B cell (primary cell): ENCODE data around the gene RNF213. TPM values are rescaled to one million over a fixed set of nuclear protein-coding genes. Genes with fewer than 3 reads are reported as not detected.

ENCODE experiments used
- ATAC-seq: fragments of 200-7000 bp; cut with Tn5 transposase; one replicate; pipeline ENCODE4 v1.10.0; 2021; ENCODE audit warnings: low read depth, mild to moderate bottlenecking, moderate number of reproducible peaks, moderate library complexity
- CTCF ChIA-PET: fragments of 350-600 bp; sonication (Branson Sonifier 250); formaldehyde crosslinking; loops from one replicate; lab custom pipeline; 2021; ENCODE audit warnings: antibody characterized with exemption, inconsistent platforms; lab: Charles Lee
- POLR2A ChIA-PET: fragments of 350-600 bp; sonication (Branson Sonifier 250); formaldehyde crosslinking; loops from one replicate; lab custom pipeline; 2021; ENCODE audit warnings: antibody characterized with exemption; lab: Charles Lee
- DNase-seq: peaks from one replicate; pipeline ENCODE4 v3.0.0; 2013
- H2AFZ ChIP-seq: 2 replicates; pipeline ENCODE4 v1.6.1; 2012; ENCODE audit warnings: mild to moderate bottlenecking, low read depth, low read length; ENCODE audit not compliant: insufficient read depth, poor library complexity, severe bottlenecking
- H3K27ac ChIP-seq, 2 donors: 1 replicate in 1 of 2; 2 replicates in 1 of 2; pipeline ENCODE4 v1.5.1; 2012 to 2013; ENCODE audit warnings: low read length in 2 of 2, mild to moderate bottlenecking in 2 of 2, moderate library complexity in 1 of 2
- H3K27me3 ChIP-seq, 4 experiments: fragments of 200-600 bp in 1 of 4; sonication (generic) in 1 of 4; replicated peaks in 1 of 4; 1 replicate in 2 of 4; 2 replicates in 2 of 4; pipeline versions ENCODE4 v1.6.1 to v1.7.0; 2013 to 2016; ENCODE audit warnings: low read length in 3 of 4, mild to moderate bottlenecking in 2 of 4, mixed read lengths in 1 of 4, moderate library complexity in 1 of 4; ENCODE audit not compliant: insufficient read depth in 4 of 4, control insufficient read depth in 3 of 4; ENCODE audit errors: control extremely low read depth in 1 of 4
- H3K36me3 ChIP-seq, 2 experiments: replicated peaks in 1 of 2; 1 replicate in 1 of 2; 2 replicates in 1 of 2; pipeline versions ENCODE4 v1.6.1 to v1.7.1; 2013; ENCODE audit warnings: low read length in 1 of 2; ENCODE audit not compliant: insufficient read depth in 2 of 2, control insufficient read depth in 1 of 2; ENCODE audit errors: control extremely low read depth in 1 of 2, extremely low read depth in 1 of 2
- H3K4me1 ChIP-seq, 2 donors: fragments of 200-600 bp in 1 of 2; sonication (generic) in 1 of 2; 1 replicate in 1 of 2; 2 replicates in 1 of 2; pipeline versions ENCODE4 v1.5.1 to v1.6.1; 2013 to 2017; ENCODE audit warnings: low read length in 2 of 2; ENCODE audit not compliant: control insufficient read depth in 2 of 2, insufficient read depth in 2 of 2
- H3K4me2 ChIP-seq: replicated peaks from 2 replicates; pipeline ENCODE3; 2012; ENCODE audit warnings: mild to moderate bottlenecking, low read depth, low read length; ENCODE audit not compliant: poor library complexity, severe bottlenecking
- H3K4me3 ChIP-seq, 5 experiments: fragments of 200-600 bp in 1 of 5; sonication (generic) in 1 of 5; 1 replicate in 3 of 5; 2 replicates in 2 of 5; pipeline versions ENCODE4 v1.5.1 to v1.7.0; 2011 to 2016; ENCODE audit warnings: low read length in 4 of 5, mild to moderate bottlenecking in 4 of 5, low read depth in 2 of 5, control low read depth in 1 of 5, moderate library complexity in 1 of 5; ENCODE audit not compliant: insufficient read depth in 1 of 5; ENCODE audit errors: control extremely low read depth in 1 of 5, extremely low read depth in 1 of 5
- H3K79me2 ChIP-seq: fragments of 200-600 bp; sonication (generic); one replicate; pipeline ENCODE4 v1.6.0; 2016; ENCODE audit warnings: low read length; ENCODE audit not compliant: control insufficient read depth, insufficient read depth
- H3K9ac ChIP-seq: fragments of 200-600 bp; sonication (generic); 2 replicates; pipeline ENCODE4 v1.6.1; 2017; ENCODE audit warnings: mild to moderate bottlenecking, low read length, moderate library complexity
- H3K9me3 ChIP-seq, 3 donors: one replicate each; pipeline versions ENCODE4 v1.6.1 to v1.7.1; 2013; ENCODE audit warnings: low read length in 2 of 3; ENCODE audit not compliant: control insufficient read depth in 2 of 3, insufficient read depth in 1 of 3; ENCODE audit errors: control extremely low read depth in 1 of 3
- H4K20me1 ChIP-seq: 2 replicates; pipeline ENCODE4 v1.6.0; 2012; ENCODE audit warnings: mild to moderate bottlenecking, low read length; ENCODE audit not compliant: insufficient read depth, control insufficient read depth, poor library complexity, severe bottlenecking
- H3K27ac Mint-ChIP-seq: one replicate; pipeline ENCODE4 v1.8.0; 2021; ENCODE audit warnings: mixed read lengths
- H3K27me3 Mint-ChIP-seq: one replicate; pipeline ENCODE4 v1.8.0; 2021; ENCODE audit warnings: mixed read lengths
- H3K4me1 Mint-ChIP-seq: one replicate; pipeline ENCODE4 v1.8.0; 2021; ENCODE audit warnings: mixed read lengths
- H3K4me3 Mint-ChIP-seq: one replicate; pipeline ENCODE4 v1.8.0; 2021; ENCODE audit warnings: mixed read lengths
- H3K9me3 Mint-ChIP-seq: one replicate; pipeline ENCODE4 v1.8.0; 2022; ENCODE audit warnings: mixed read lengths; ENCODE audit not compliant: insufficient read depth
- CTCF ChIP-seq: fragments of 200-600 bp; IDR thresholded peaks from one replicate; pipeline ENCODE4 v1.8.0; 2022; ENCODE audit warnings: antibody characterized with exemption, mild to moderate bottlenecking
- EZH2 ChIP-seq: IDR thresholded peaks from 2 replicates; pipeline ENCODE4 v1.6.1; 2012; ENCODE audit warnings: borderline replicate concordance, low read depth, mild to moderate bottlenecking, moderate library complexity, low read length; ENCODE audit not compliant: insufficient read depth, poor library complexity, severe bottlenecking
- whole genome bisulfite sequencing: methylation state at CpG from one replicate; pipeline ENCODE4 v1.1.5; 2013; ENCODE audit warnings: missing lambda C conversion rate; ENCODE audit not compliant: insufficient coverage; 5-methylcytosine and 5-hydroxymethylcytosine counted together
- intact Hi-C: fragments of 100-400 bp; cut with micrococcal nuclease; formaldehyde crosslinking; loops from one replicate; pipeline ENCODE4 v1.10.0; 2022
- polyA plus RNA-seq: library from polyadenylated mRNA; depleted of rRNA; stranded (reverse); fragments of >200 nt; gene quantifications from 2 replicates; pipeline ENCODE4 v1.2.3, GENCODE V29; 2012
- total RNA-seq, 2 donors: library from RNA; stranded (reverse); fragments of 120-200 nt in 1 of 2; gene quantifications; 1 replicate in 1 of 2; 2 replicates in 1 of 2; pipeline versions ENCODE4 v1.2.3 to v1.2.4, GENCODE V29; 2013 to 2022

RNF213 gene
- total and polyA plus RNA-seq, 2 donors (not counting 1 experiment from before 2014, with no cell fraction given), result 121 to 287 TPM

GRCh38 chr17:80387071-80387470, 126.4 kb downstream of the RNF213 start:
- WGBS, result 88% methylated on average over 6 of the region's 7 CpGs
- Histone ChIP-seq H2AFZ (no peak overlapping the region), H3K9ac (no peak overlapping the region), H3K9me3 (no peaks in the 10 kb centered on the region), H3K4me1 (no peaks in the 10 kb centered on the region), H3K27ac (no peak overlapping the region), H3K27me3 (no peaks in the 10 kb centered on the region), H4K20me1 (peaks cover 7% of the 10 kb centered on the region), H3K79me2 (no peaks in the 10 kb centered on the region), H3K36me3 (peaks cover 0 to 89% of the 10 kb centered on the region in 2 experiments), H3K4me3 (no peak overlapping the region), H3K4me2 (no peak overlapping the region)
- CTCF ChIA-PET, result no interaction called here
- no peak overlapping the region for H3K4me3 Mint-ChIP-seq
- intact Hi-C loops, result no loop called here
- TF ChIP-seq CTCF (no peak), EZH2 (no peak)
- H3K4me1 Mint-ChIP-seq, result no peaks in the 10 kb centered on the region
- no peaks in the 10 kb centered on the region for H3K9me3 Mint-ChIP-seq
- H3K27ac Mint-ChIP-seq, result no peak overlapping the region
- POLR2A ChIA-PET, result interaction anchor here (0.6 kb wide), 1 partner anchor 487 kb away, joined by 6 read pairs; no protein-coding TSS in a partner anchor
- ATAC-seq (no peak), DNase-seq (no peak)
- no peaks in the 10 kb centered on the region for H3K27me3 Mint-ChIP-seq

- Histone ChIP-seq H3K4me3 (no peak overlapping the region), H3K9me3 (no peaks in the 10 kb centered on the region), H3K79me2 (no peaks in the 10 kb centered on the region), H3K4me2 (no peak overlapping the region), H3K9ac (no peak overlapping the region), H4K20me1 (peaks cover 7% of the 10 kb centered on the region), H3K27me3 (no peaks in the 10 kb centered on the region), H2AFZ (no peak overlapping the region), H3K4me1 (no peaks in the 10 kb centered on the region), H3K27ac (no peak overlapping the region), H3K36me3 (peaks cover 0 to 87% of the 10 kb centered on the region in 2 experiments)
- no peak for DNase-seq
- intact Hi-C loops, result no loop called here
- no peaks in the 10 kb centered on the region for H3K9me3 Mint-ChIP-seq
- H3K27ac Mint-ChIP-seq, result no peak overlapping the region
- WGBS, result 92% methylated on average over 12 of the region's 15 CpGs
- H3K4me1 Mint-ChIP-seq, result no peaks in the 10 kb centered on the region
- H3K4me3 Mint-ChIP-seq, result no peak overlapping the region
- no peak for TF ChIP-seq EZH2
- no peak for TF ChIP-seq CTCF
- ATAC-seq, result no peak
- POLR2A ChIA-PET, result no interaction called here
- CTCF ChIA-PET, result no interaction called here
- H3K27me3 Mint-ChIP-seq, result no peaks in the 10 kb centered on the region
Measured at GRCh38 chr17:80388175-80388574, 127.5 kb downstream of the RNF213 start.
